SK-N-SH (cell line): ENCODE data around the gene PMF1.

Experiments used
- CTCF ChIP-seq: fragments of 200-600 bp; sonication (generic); IDR thresholded peaks from 2 replicates; pipeline ENCODE4 v1.6.1; 2017; ENCODE audit warnings: antibody characterized with exemption, mild to moderate bottlenecking, moderate library complexity
- FOXM1 ChIP-seq: IDR thresholded peaks from 2 replicates; pipeline ENCODE4 v1.4.0; 2012; ENCODE audit warnings: low read depth, mild to moderate bottlenecking
- MEF2A ChIP-seq: IDR thresholded peaks from 2 replicates; pipeline ENCODE4 v1.4.0; 2012; ENCODE audit warnings: low read depth, borderline replicate concordance
- PBX3 ChIP-seq: IDR thresholded peaks from 2 replicates; pipeline ENCODE4; 2012
- POLR2AphosphoS5 ChIP-seq: IDR thresholded peaks from 2 replicates; pipeline ENCODE4 v1.6.1; 2012; ENCODE audit warnings: low read depth, low read length
- RAD21 ChIP-seq: IDR thresholded peaks from 2 replicates; pipeline ENCODE4 v1.6.1; 2012; ENCODE audit warnings: mild to moderate bottlenecking, low read length
- RFX5 ChIP-seq: IDR thresholded peaks from 2 replicates; pipeline ENCODE4 v1.6.1; 2012; ENCODE audit warnings: mild to moderate bottlenecking, improper control_type of control experiment, low read length
- RXRA ChIP-seq: IDR thresholded peaks from 2 replicates; pipeline ENCODE4 v1.4.0; 2012; ENCODE audit warnings: low read depth, mild to moderate bottlenecking, borderline replicate concordance
- TAF1 ChIP-seq: IDR thresholded peaks from 2 replicates; pipeline ENCODE4 v1.6.1; 2012; ENCODE audit warnings: low read depth, mild to moderate bottlenecking, low read length, moderate library complexity, borderline replicate concordance
- TEAD4 ChIP-seq: IDR thresholded peaks from 2 replicates; pipeline ENCODE4 v1.4.0; 2012; ENCODE audit warnings: mild to moderate bottlenecking, borderline replicate concordance; ENCODE audit not compliant: insufficient read depth
- YY1 ChIP-seq: IDR thresholded peaks from 2 replicates; pipeline ENCODE4 v1.4.0; 2012; ENCODE audit warnings: low read depth, mild to moderate bottlenecking

GRCh38 chr1:156247460-156248322 lies 34.9 kb downstream of the PMF1 start, which contains the start of gene PAQR6:
- TF ChIP-seq CTCF (no peak), RFX5 (no peak), RXRA (no peak), FOXM1 (no peak), TAF1 (no peak), RAD21 (no peak), TEAD4 (no peak), PBX3 (no peak), POLR2AphosphoS5 (no peak), YY1 (no peak), MEF2A (no peak)
